Breast epithelium (tissue), 3 donors: ENCODE results near the gene COX14.

Experiments used
- POLR2A ChIP-seq: fragments of 450-650 bp; IDR thresholded peaks from one replicate; pipeline ENCODE4 v1.6.1; 2016; ENCODE audit warnings: antibody characterized with exemption, mild to moderate bottlenecking, moderate library complexity
- TF ChIP-seq, protein P1 (sequence below), 3 donors: fragments of 450-650 bp; IDR thresholded peaks; one replicate each; pipeline ENCODE4 v1.5.1; 2016 to 2017; ENCODE audit warnings: antibody characterized with exemption in 3 of 3, mild to moderate bottlenecking in 3 of 3, moderate library complexity in 3 of 3

DNA sequence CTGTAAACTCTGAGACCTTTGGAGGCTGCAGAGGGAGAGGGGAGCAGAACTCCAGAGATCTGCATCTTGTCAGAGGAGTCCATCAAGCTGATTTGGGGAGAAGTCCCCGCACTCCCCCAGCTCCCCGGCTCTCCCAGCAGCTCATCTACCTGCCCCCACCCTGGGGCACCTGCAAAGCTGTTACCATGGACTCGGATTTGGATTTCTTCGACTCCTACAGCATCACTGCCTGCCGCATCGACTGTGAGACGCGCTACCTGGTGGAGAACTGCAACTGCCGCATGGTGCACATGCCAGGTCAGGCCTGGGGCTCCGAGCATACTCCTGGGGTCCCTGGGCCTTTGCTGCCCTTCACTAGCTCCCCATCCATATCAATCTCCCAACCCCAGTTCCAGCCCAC, 33.8 kb upstream of the COX14 start:
- no peak for TF ChIP-seq POLR2A
- TF ChIP-seq, protein P1, sequence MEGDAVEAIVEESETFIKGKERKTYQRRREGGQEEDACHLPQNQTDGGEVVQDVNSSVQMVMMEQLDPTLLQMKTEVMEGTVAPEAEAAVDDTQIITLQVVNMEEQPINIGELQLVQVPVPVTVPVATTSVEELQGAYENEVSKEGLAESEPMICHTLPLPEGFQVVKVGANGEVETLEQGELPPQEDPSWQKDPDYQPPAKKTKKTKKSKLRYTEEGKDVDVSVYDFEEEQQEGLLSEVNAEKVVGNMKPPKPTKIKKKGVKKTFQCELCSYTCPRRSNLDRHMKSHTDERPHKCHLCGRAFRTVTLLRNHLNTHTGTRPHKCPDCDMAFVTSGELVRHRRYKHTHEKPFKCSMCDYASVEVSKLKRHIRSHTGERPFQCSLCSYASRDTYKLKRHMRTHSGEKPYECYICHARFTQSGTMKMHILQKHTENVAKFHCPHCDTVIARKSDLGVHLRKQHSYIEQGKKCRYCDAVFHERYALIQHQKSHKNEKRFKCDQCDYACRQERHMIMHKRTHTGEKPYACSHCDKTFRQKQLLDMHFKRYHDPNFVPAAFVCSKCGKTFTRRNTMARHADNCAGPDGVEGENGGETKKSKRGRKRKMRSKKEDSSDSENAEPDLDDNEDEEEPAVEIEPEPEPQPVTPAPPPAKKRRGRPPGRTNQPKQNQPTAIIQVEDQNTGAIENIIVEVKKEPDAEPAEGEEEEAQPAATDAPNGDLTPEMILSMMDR (IDR thresholded peaks at IDR 0.05): no peak
